Sigmoid colon (tissue), 4 donors: ENCODE measurements around the gene SYT15.

Experiments used
- CTCF ChIP-seq, 4 experiments: fragments of 450-650 bp in 3 of 4; fragments of 200-600 bp in 1 of 4; IDR thresholded peaks; one replicate each; pipeline ENCODE4 v1.5.1; 2016 to 2019; ENCODE audit warnings: antibody characterized with exemption in 4 of 4, mild to moderate bottlenecking in 3 of 4, moderate library complexity in 2 of 4
- EP300 ChIP-seq, 4 donors: sonication (generic); formaldehyde crosslinking; IDR thresholded peaks; one replicate each; pipeline ENCODE4 v1.6.1; 2017; ENCODE audit warnings: antibody characterized with exemption in 4 of 4
- POLR2A ChIP-seq, 2 donors: fragments of 450-650 bp; IDR thresholded peaks; one replicate each; pipeline ENCODE4 v1.6.1; 2016; ENCODE audit warnings: antibody characterized with exemption in 2 of 2, mild to moderate bottlenecking in 2 of 2, moderate library complexity in 2 of 2
- POLR2AphosphoS5 ChIP-seq, 4 donors: sonication (generic); formaldehyde crosslinking; IDR thresholded peaks; one replicate each; pipeline ENCODE4 v1.6.1; 2017; ENCODE audit warnings: antibody characterized with exemption in 4 of 4

DNA sequence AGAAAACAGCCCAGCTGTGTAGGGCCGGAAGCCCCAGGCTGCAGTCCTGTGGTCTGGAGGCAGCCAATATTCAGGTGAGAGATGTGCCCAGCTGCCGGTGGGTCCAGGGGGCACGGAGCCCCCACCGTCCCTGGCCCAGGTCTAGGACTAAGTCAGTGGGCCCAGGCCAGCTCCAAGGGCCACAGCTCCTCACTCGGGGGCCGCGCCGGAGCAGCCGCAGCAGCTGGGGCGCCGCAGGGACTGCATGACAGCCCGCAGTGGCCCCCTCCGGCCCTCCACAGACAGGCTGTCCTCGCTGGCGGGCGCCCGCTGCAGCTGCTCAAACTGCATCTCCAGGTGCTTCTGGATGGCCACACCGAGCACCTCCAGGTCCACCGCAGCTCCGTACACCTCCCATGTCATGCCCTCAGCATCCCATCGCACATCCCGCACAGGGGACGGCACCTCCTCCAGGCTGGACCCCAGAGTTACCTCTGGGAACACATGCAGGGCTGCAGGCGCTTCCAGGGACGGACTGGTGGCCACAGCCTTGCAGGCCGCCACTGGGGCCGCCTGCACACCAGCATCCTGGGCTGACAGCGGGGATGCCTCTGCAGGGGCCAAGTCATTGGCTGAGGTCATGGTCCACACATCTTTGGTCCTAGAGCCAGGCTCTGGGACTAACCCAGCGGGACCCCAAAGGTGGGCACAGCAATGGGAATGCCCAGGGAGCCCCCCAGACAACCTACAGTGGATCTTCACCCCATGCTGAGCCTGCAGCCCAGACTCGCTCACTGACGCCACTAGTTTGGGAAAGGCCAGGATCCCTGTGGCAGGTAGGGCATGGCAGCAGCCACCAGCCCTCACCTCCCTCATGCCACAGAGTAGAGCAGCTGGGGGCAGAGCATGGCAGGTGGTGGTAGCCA is 29.5 kb upstream of the SYT15 start:
- TF ChIP-seq POLR2A (IDR thresholded peaks at IDR 0.05) (no peak), CTCF (IDR thresholded peaks at IDR 0.05) (no peak), POLR2AphosphoS5 (IDR thresholded peaks at IDR 0.05) (no peak), EP300 (IDR thresholded peaks at IDR 0.05) (no peak)
